Measurements from ENCODE around the gene PDE6D. TPM values are rescaled to one million over a fixed set of nuclear protein-coding genes. Genes with fewer than 3 reads are reported as not detected.
A peak's percentile ranks its signal among the peaks of the same experiment; 100 is the strongest.

PDE6D gene
- total RNA-seq, 1 donor from 2014 or later, result 14.1 TPM

- Histone ChIP-seq H3K27ac (ENCODE audit: low read depth, low read length) (no peak overlapping the region), H3K4me3 (ENCODE audit: low read length in 3 of 3) (no peak overlapping the region), H3K36me3 (ENCODE audit: control insufficient read depth in 3 of 3, insufficient read depth in 3 of 3, low read length in 3 of 3) (peaks cover 0 to 3% (median 0%) of the 10 kb centered on the region in 3 donors), H3K27me3 (ENCODE audit: control insufficient read depth in 3 of 3, insufficient read depth in 3 of 3, low read length in 3 of 3) (no peaks in the 10 kb centered on the region), H3K9ac (ENCODE audit: low read depth in 1 of 3, low read length in 3 of 3) (no peak overlapping the region), H3K9me3 (ENCODE audit: control insufficient read depth in 3 of 3, low read length in 3 of 3) (no peaks in the 10 kb centered on the region), H3K4me1 (ENCODE audit: control insufficient read depth in 3 of 3, insufficient read depth in 3 of 3, low read length in 3 of 3) (no peaks in the 10 kb centered on the region)
Observed at GRCh38 chr2:231745303-231746038, 35.6 kb downstream of the PDE6D start.

GRCh38 chr2:231743376-231744116, 37.5 kb downstream of the PDE6D start:
- Histone ChIP-seq H3K27me3 (ENCODE audit: control insufficient read depth in 3 of 3, insufficient read depth in 3 of 3, low read length in 3 of 3) (no peaks in the 10 kb centered on the region), H3K36me3 (ENCODE audit: control insufficient read depth in 3 of 3, insufficient read depth in 3 of 3, low read length in 3 of 3) (peaks cover 0 to 3% (median 0%) of the 10 kb centered on the region in 3 donors), H3K4me3 (ENCODE audit: low read length in 3 of 3) (no peak overlapping the region), H3K9ac (ENCODE audit: low read depth in 1 of 3, low read length in 3 of 3) (no peak overlapping the region), H3K9me3 (ENCODE audit: control insufficient read depth in 3 of 3, low read length in 3 of 3) (no peaks in the 10 kb centered on the region), H3K27ac (ENCODE audit: low read depth, low read length) (no peak overlapping the region), H3K4me1 (ENCODE audit: control insufficient read depth in 3 of 3, insufficient read depth in 3 of 3, low read length in 3 of 3) (no peaks in the 10 kb centered on the region)

- no peak overlapping the region for H3K4me3 ChIP-seq (ENCODE audit: low read length in 3 of 3)
- no peaks in the 10 kb centered on the region for H3K9me3 ChIP-seq (ENCODE audit: control insufficient read depth in 3 of 3, low read length in 3 of 3)
- H3K27ac ChIP-seq (ENCODE audit: low read depth, low read length), result no peak overlapping the region
- peaks cover 11 to 26% (median 18%) of the 10 kb centered on the region in 3 donors for H3K36me3 ChIP-seq (ENCODE audit: control insufficient read depth in 3 of 3, insufficient read depth in 3 of 3, low read length in 3 of 3)
- no peaks in the 10 kb centered on the region for H3K4me1 ChIP-seq (ENCODE audit: control insufficient read depth in 3 of 3, insufficient read depth in 3 of 3, low read length in 3 of 3)
- no peak overlapping the region for H3K9ac ChIP-seq (ENCODE audit: low read depth in 1 of 3, low read length in 3 of 3)
- no peaks in the 10 kb centered on the region for H3K27me3 ChIP-seq (ENCODE audit: control insufficient read depth in 3 of 3, insufficient read depth in 3 of 3, low read length in 3 of 3)
Observed at GRCh38 chr2:231737761-231738160, 43.3 kb downstream of the PDE6D start.

- Histone ChIP-seq H3K27ac (ENCODE audit: low read depth, low read length) (no peak overlapping the region), H3K9me3 (ENCODE audit: control insufficient read depth in 3 of 3, low read length in 3 of 3) (no peaks in the 10 kb centered on the region), H3K27me3 (ENCODE audit: control insufficient read depth in 3 of 3, insufficient read depth in 3 of 3, low read length in 3 of 3) (no peaks in the 10 kb centered on the region), H3K4me1 (ENCODE audit: control insufficient read depth in 3 of 3, insufficient read depth in 3 of 3, low read length in 3 of 3) (no peaks in the 10 kb centered on the region), H3K9ac (ENCODE audit: low read depth in 1 of 3, low read length in 3 of 3) (no peak overlapping the region), H3K4me3 (ENCODE audit: low read length in 3 of 3) (no peak overlapping the region), H3K36me3 (ENCODE audit: control insufficient read depth in 3 of 3, insufficient read depth in 3 of 3, low read length in 3 of 3) (peaks cover 10 to 30% (median 18%) of the 10 kb centered on the region in 3 donors)
Observed at GRCh38 chr2:231732604-231733003, 48.5 kb downstream of the PDE6D start.

GRCh38 chr2:231727621-231728020, 53.5 kb downstream of the PDE6D start:
- H3K9ac ChIP-seq (ENCODE audit: low read depth in 1 of 3, low read length in 3 of 3), result no peak overlapping the region
- H3K27me3 ChIP-seq (ENCODE audit: control insufficient read depth in 3 of 3, insufficient read depth in 3 of 3, low read length in 3 of 3), result peaks cover 0 to 3% (median 0%) of the 10 kb centered on the region in 3 donors
- H3K27ac ChIP-seq (ENCODE audit: low read depth, low read length), result no peak overlapping the region
- peaks cover 0 to 3% (median 0%) of the 10 kb centered on the region in 3 donors for H3K4me1 ChIP-seq (ENCODE audit: control insufficient read depth in 3 of 3, insufficient read depth in 3 of 3, low read length in 3 of 3)
- H3K36me3 ChIP-seq (ENCODE audit: control insufficient read depth in 3 of 3, insufficient read depth in 3 of 3, low read length in 3 of 3), result peaks cover 0 to 6% (median 5%) of the 10 kb centered on the region in 3 donors
- H3K9me3 ChIP-seq (ENCODE audit: control insufficient read depth in 3 of 3, low read length in 3 of 3), result no peaks in the 10 kb centered on the region
- no peak overlapping the region for H3K4me3 ChIP-seq (ENCODE audit: low read length in 3 of 3)

DNA sequence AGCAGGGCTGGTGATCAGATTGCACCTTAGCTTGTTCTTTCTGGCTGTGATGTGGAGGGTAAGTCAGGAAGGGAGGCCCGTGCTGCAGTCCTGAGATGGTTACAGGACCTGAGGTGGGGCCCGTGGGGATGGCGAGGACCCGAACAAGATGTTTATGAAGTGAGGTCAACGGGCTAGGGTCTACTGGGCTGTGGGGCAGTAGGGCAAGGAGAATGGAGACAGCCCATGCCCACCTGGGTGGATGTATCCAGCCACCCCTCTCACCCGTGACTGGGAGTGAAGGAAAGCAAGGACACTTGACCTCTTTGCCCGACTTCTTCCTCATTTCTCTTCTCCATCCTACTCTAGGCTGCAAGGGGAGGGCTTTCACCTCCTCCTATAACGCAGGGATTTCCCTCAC, 54.8 kb downstream of the PDE6D start:
- H3K4me3 ChIP-seq (ENCODE audit: low read length in 3 of 3), result no peak overlapping the region
- no peaks in the 10 kb centered on the region for H3K9me3 ChIP-seq (ENCODE audit: control insufficient read depth in 3 of 3, low read length in 3 of 3)
- H3K9ac ChIP-seq (ENCODE audit: low read depth in 1 of 3, low read length in 3 of 3), result peak overlapping the region in 1 of 3 donors; percentile 33
- no peak overlapping the region for H3K27ac ChIP-seq (ENCODE audit: low read depth, low read length)
- peaks cover 2 to 6% (median 3%) of the 10 kb centered on the region in 3 donors for H3K4me1 ChIP-seq (ENCODE audit: control insufficient read depth in 3 of 3, insufficient read depth in 3 of 3, low read length in 3 of 3)
- H3K27me3 ChIP-seq (ENCODE audit: control insufficient read depth in 3 of 3, insufficient read depth in 3 of 3, low read length in 3 of 3), result peaks cover 0 to 3% (median 0%) of the 10 kb centered on the region in 3 donors
- H3K36me3 ChIP-seq (ENCODE audit: control insufficient read depth in 3 of 3, insufficient read depth in 3 of 3, low read length in 3 of 3), result peaks cover 0 to 2% (median 0%) of the 10 kb centered on the region in 3 donors

DNA sequence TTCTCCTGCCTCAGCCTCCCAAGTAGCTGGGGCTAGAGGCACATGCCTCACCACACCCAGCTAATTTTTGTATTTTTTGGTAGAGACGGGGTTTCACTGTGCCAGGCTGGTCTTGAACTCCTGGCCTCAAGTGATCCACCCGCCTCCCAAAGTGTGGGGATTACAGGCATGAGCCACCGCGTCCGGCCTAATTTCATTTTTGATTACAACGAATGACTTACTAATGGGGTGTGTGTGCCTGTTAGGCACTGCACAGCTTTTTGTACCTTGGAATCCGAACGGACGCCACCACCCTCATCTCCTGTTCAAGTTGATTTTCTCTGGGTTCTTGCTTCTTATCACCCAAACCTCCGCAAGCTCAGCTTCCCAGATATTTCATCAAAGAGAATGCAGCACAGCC, 55.6 kb downstream of the PDE6D start:
- Histone ChIP-seq H3K36me3 (ENCODE audit: control insufficient read depth in 3 of 3, insufficient read depth in 3 of 3, low read length in 3 of 3) (no peaks in the 10 kb centered on the region), H3K27me3 (ENCODE audit: control insufficient read depth in 3 of 3, insufficient read depth in 3 of 3, low read length in 3 of 3) (peaks cover 0 to 3% (median 0%) of the 10 kb centered on the region in 3 donors), H3K9ac (ENCODE audit: low read depth in 1 of 3, low read length in 3 of 3) (peak overlapping the region in 1 of 3 donors; percentile 33), H3K4me1 (ENCODE audit: control insufficient read depth in 3 of 3, insufficient read depth in 3 of 3, low read length in 3 of 3) (peaks cover 2 to 6% (median 3%) of the 10 kb centered on the region in 3 donors), H3K4me3 (ENCODE audit: low read length in 3 of 3) (no peak overlapping the region), H3K9me3 (ENCODE audit: control insufficient read depth in 3 of 3, low read length in 3 of 3) (no peaks in the 10 kb centered on the region), H3K27ac (ENCODE audit: low read depth, low read length) (no peak overlapping the region)

GRCh38 chr2:231722721-231723307, 58.3 kb downstream of the PDE6D start:
- Histone ChIP-seq H3K9me3 (ENCODE audit: control insufficient read depth in 3 of 3, low read length in 3 of 3) (no peaks in the 10 kb centered on the region), H3K27me3 (ENCODE audit: control insufficient read depth in 3 of 3, insufficient read depth in 3 of 3, low read length in 3 of 3) (peaks cover 0 to 3% (median 0%) of the 10 kb centered on the region in 3 donors), H3K9ac (ENCODE audit: low read depth in 1 of 3, low read length in 3 of 3) (no peak overlapping the region), H3K36me3 (ENCODE audit: control insufficient read depth in 3 of 3, insufficient read depth in 3 of 3, low read length in 3 of 3) (no peaks in the 10 kb centered on the region), H3K4me1 (ENCODE audit: control insufficient read depth in 3 of 3, insufficient read depth in 3 of 3, low read length in 3 of 3) (peaks cover 3 to 6% (median 3%) of the 10 kb centered on the region in 3 donors), H3K4me3 (ENCODE audit: low read length in 3 of 3) (no peak overlapping the region), H3K27ac (ENCODE audit: low read depth, low read length) (no peak overlapping the region)

DNA sequence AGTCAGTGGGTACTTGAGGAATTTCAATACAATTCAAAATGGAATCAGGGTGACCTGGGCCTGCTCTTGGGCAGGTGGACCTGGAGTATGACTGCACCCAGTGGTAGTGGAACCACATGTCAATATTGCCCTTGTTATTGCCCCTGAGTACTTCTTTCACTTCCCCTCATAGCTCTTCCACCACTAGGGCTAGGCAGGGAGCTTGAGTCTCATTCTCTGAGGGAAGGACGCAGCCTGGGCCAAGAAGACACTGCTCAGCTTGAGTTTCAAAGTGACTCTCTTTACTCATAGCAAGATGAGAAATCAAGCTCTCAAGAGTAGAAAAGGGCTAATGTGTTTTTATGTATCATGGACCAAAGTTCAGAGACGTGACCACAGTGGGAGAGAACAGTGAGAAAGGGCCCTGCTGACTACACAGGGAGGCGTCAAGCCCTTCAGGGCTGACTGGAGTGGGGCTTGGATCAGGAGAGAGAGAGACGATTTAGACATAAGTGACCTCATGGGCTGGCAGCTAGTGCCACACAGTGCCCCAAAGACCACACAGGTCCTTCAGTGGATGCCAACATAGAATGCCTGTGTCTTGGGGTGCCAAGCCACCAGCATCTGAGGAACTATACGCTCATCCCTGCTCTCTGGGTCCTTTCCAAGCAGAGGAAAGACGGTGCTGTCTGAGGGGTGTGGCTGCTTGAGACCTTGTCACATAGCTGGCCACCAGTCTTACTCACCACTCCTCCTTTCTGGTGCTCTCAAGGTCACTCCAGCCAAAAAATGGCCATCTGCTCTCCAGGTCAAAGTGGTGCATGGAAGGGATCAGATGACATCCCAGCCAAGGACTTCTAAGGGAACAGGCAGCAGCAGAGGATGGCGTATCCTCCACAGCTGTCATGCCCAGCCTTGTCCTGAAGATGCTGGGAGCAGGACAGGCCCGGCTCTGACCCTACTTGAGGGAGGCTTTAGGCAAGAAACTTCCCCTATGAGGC, 59.8 kb downstream of the PDE6D start:
- Histone ChIP-seq H3K27ac (ENCODE audit: low read depth, low read length) (no peak overlapping the region), H3K36me3 (ENCODE audit: control insufficient read depth in 3 of 3, insufficient read depth in 3 of 3, low read length in 3 of 3) (no peaks in the 10 kb centered on the region), H3K9ac (ENCODE audit: low read depth in 1 of 3, low read length in 3 of 3) (no peak overlapping the region)

More for the DNA sequence above, 59.8 kb downstream of the PDE6D start:
- Histone ChIP-seq H3K4me3 (ENCODE audit: low read length in 3 of 3) (no peak overlapping the region), H3K4me1 (ENCODE audit: control insufficient read depth in 3 of 3, insufficient read depth in 3 of 3, low read length in 3 of 3) (peaks cover 6 to 14% (median 11%) of the 10 kb centered on the region in 3 donors), H3K9me3 (ENCODE audit: control insufficient read depth in 3 of 3, low read length in 3 of 3) (no peaks in the 10 kb centered on the region), H3K27me3 (ENCODE audit: control insufficient read depth in 3 of 3, insufficient read depth in 3 of 3, low read length in 3 of 3) (peaks cover 0 to 3% (median 0%) of the 10 kb centered on the region in 3 donors)

Data from skeletal muscle tissue (tissue), 4 donors.